NCI-H2081 treated with DMSO at 0.1 percent for 48 hours (cell line): ENCODE data around the gene CLMN.

Experiments
- DNase-seq: peaks from one replicate; lab custom pipeline; 2025; lab: John Stamatoyannopoulos, UW

The CLMN gene

GRCh38 chr14:95260537-95261361 is 59.0 kb downstream of the CLMN start:
- DNase-seq: no peak

GRCh38 chr14:95258754-95259593 is 60.7 kb downstream of the CLMN start:
- DNase-seq: no peak

GRCh38 chr14:95258156-95258555 is 61.6 kb downstream of the CLMN start:
- DNase-seq: no peak

- no peak for DNase-seq
These were observed 62.2 kb downstream of the CLMN start for GRCh38 chr14:95257521-95257920.

- no peak for DNase-seq
These were observed 63.0 kb downstream of the CLMN start for GRCh38 chr14:95256776-95257060.

- DNase-seq: no peak
These were observed 63.5 kb downstream of the CLMN start for GRCh38 chr14:95256002-95256775.

GRCh38 chr14:95255487-95255886 is 64.2 kb downstream of the CLMN start:
- no peak for DNase-seq

GRCh38 chr14:95255013-95255412 is 64.7 kb downstream of the CLMN start:
- DNase-seq: no peak

GRCh38 chr14:95254288-95254687 is 65.4 kb downstream of the CLMN start:
- no peak for DNase-seq

- no peak for DNase-seq
These were observed 66.6 kb downstream of the CLMN start for GRCh38 chr14:95253039-95253630.

GRCh38 chr14:95252219-95252618 is 67.5 kb downstream of the CLMN start:
- DNase-seq: no peak

GRCh38 chr14:95250936-95251335 is 68.8 kb downstream of the CLMN start:
- no peak for DNase-seq

GRCh38 chr14:95250140-95250769 is 69.5 kb downstream of the CLMN start:
- no peak for DNase-seq

GRCh38 chr14:95248432-95248831 is 71.3 kb downstream of the CLMN start:
- DNase-seq: no peak

GRCh38 chr14:95246870-95247269 is 72.8 kb downstream of the CLMN start:
- DNase-seq: no peak

- DNase-seq: no peak
These were observed 74.4 kb downstream of the CLMN start for GRCh38 chr14:95245334-95245733.

GRCh38 chr14:95244587-95244986 is 75.1 kb downstream of the CLMN start:
- no peak for DNase-seq

- no peak for DNase-seq
These were observed 76.8 kb downstream of the CLMN start for GRCh38 chr14:95242870-95243269.

GRCh38 chr14:95240859-95241813 is 78.6 kb downstream of the CLMN start:
- no peak for DNase-seq

GRCh38 chr14:95238487-95239298 is 81.0 kb downstream of the CLMN start:
- no peak for DNase-seq
